Activated CD4-positive, alpha-beta T cell treated with anti-CD3 and anti-CD28 coated beads for 24 hours (primary cell): ENCODE results near the gene XIRP2.
A peak's percentile ranks its signal among the peaks of the same experiment; 100 is the strongest.

Experiments used
- DNase-seq, 2 donors: peaks; one replicate each; pipeline ENCODE4 v3.0.0-alpha.2; 2020; ENCODE audit warnings: low read depth in 2 of 2

Gene XIRP2

DNA sequence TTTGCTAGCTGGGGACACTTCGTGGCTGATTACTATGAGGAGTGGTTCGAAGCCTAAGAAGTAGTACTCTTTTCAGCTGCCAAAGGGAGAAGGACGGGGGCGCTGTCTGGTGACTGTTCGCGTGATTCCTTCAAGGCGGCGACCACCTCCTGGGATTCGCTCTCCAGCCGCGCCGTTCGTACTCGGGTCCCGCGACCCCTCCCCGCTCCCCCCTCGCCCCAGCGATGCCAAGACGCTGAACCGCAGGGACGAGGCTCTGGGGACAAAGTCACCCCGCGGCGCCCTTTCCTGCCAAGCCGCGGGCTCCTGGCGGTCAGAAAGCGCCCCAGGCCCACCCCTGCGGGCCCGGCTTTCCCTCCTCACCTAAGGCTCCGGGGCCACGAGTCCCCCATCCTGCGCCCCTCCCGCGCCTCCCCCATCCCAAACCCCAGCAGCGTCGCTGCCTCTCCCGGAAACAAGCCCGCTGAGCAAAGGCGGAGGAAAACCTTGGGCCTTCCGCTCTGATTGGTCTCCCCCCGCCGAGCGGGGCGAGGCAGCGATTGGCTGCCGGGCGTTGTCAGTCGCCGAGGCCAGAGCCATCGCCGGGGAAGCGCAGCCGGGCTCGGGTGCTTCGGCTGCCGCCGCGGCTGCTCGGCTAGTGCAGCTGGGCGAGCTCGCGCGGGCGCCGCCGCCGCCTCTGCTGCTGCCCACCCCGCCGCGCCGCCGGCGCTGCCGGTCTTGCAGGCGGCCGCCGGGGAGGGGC lies 404.3 kb downstream of the XIRP2 start, which contains the start of gene B3GALT1:
B3GALT1 (plus strand) TSS at position 572 of the 742 bp plus-strand sequence.
- peak; percentile 18 to 43 for DNase-seq

GRCh38 chr2:167293172-167293781 lies 405.0 kb downstream of the XIRP2 start:
- DNase-seq: no peak

DNA sequence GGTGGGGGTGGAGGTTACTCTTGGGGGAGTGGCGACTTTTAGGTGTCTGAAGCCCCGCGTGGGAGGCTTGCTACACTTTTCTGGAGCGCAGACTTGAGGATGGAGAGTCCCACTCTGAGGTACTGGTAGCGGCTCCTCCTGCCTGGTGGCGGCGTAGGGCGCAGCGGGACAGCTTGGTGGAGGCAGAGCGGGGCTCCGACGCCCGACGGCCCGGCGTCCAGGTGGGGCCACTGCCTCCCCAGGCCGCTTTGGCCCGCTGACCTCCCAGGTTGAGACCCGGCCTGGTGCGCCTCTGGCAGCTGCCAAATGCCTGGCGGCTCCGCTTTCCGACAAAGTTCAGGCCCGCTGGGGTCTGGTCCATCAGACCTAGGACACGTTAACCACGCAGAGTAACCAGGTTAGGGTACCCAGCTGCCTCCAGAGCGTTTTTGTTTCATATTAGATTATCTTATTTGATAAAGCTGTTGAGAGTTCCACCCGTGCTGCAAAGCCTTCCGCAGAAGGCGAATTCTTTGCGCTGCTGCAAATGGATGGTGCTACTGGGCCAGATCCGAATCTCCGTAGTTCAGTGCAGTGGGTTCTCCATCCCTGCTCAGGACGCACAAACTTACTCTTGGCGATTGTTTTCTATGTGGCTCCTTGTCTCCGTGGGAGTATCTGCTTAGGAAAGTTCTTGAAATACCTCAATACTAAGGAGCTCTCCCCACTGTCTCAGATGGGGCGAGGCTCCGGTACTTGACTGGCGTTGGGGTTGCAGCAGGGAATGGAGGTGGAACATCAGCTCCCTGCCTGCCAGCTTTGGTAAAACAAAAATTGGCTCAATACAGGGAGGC lies 405.9 kb downstream of the XIRP2 start:
- no peak for DNase-seq

DNA sequence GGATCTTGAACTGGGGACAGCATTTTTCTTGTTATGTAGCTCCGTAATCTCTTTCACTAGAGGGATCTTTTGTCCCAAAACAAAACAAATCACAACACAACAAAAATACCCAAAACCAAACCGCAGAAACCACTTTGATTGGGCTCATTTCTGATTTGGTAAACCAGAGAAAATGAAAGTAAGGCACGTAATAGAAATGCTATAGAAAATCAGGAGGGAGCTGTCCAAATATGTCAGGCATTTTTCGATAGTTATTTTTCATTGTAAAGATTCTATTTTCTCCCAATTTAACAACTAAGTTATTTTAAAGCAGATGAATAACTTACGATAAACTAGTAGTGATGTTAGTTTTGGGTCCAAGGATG lies 406.5 kb downstream of the XIRP2 start:
- no peak for DNase-seq

DNA sequence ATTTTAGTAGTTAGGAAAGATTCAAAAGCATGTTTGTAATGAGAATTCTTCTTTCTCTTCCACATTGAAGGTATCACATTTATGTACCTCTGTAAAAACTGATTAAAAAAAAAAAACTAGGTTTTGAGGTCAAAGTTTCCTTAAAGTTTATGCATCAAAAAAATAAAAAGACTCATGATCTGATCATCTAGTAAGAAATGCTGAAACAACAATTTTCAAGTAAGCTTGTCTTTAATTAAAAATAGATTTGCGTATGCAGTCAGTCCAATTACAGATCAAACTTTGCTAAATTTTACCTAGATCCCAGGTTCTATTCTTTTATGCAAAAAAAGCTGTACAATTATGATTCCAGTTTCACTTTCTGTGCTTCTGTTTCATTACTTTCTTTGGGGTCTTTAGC lies 409.0 kb downstream of the XIRP2 start:
- DNase-seq: no peak

- no peak for DNase-seq
Measured at GRCh38 chr2:167298017-167298416, 409.7 kb downstream of the XIRP2 start.
